HUES6 (cell line): ENCODE results near the gene SFXN4.
A peak's percentile ranks its signal among the peaks of the same experiment; 100 is the strongest.
"Not testable (repeated sequence)": the region's sequence is repeated elsewhere in the genome, so short reads cannot be mapped to it uniquely, and the experiment has no call there.

ENCODE experiments used
- H3K27ac ChIP-seq: 2 replicates; pipeline ENCODE4 v1.7.0; 2013; ENCODE audit warnings: low read depth, mild to moderate bottlenecking, low read length, inconsistent platforms
- H3K27me3 ChIP-seq: 2 replicates; pipeline ENCODE4 v1.6.1; 2013; ENCODE audit warnings: low read length; ENCODE audit not compliant: control insufficient read depth, insufficient read depth
- H3K36me3 ChIP-seq: 2 replicates; pipeline ENCODE4 v1.6.1; 2013; ENCODE audit warnings: low read length; ENCODE audit not compliant: control insufficient read depth, insufficient read depth
- H3K4me1 ChIP-seq: 2 replicates; pipeline ENCODE4 v1.6.1; 2013; ENCODE audit warnings: low read length; ENCODE audit not compliant: control insufficient read depth, insufficient read depth
- H3K4me3 ChIP-seq: 2 replicates; pipeline ENCODE4 v1.5.1; 2013; ENCODE audit warnings: low read depth, low read length
- H3K9ac ChIP-seq: one replicate; pipeline ENCODE4 v1.6.1; 2013; ENCODE audit warnings: mild to moderate bottlenecking, low read length
- H3K9me3 ChIP-seq: 2 replicates; pipeline ENCODE4 v1.6.1; 2013; ENCODE audit warnings: low read depth, low read length; ENCODE audit not compliant: control insufficient read depth, insufficient read depth

SFXN4 gene

DNA sequence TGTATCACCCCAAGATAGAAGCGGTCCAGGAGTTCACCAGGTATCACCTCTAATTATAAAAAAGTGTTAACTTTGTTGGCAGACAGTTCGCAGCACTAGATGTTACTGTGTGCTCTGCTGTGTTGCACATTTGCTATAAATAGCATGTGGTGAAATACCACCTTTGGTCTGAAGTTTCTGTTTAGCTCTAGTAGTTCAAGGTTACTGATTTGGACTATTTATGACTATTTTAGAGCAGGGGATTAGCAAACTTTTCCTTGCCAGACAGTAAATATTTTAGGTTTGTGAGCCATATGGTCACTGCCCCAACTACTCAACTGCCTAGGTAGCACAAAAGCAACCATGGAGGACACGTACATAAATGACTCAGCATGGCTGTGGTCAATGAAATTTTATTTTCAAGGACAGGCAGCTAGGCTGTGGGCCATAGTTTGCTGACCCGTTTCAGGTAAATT lies 45.1 kb downstream of the SFXN4 start:
- Histone ChIP-seq H3K27me3 (no peaks in the 10 kb centered on the region), H3K4me3 (no peak overlapping the region), H3K27ac (no peak overlapping the region), H3K36me3 (peaks cover 84% of the 10 kb centered on the region), H3K9me3 (no peaks in the 10 kb centered on the region), H3K9ac (no peak overlapping the region), H3K4me1 (no peaks in the 10 kb centered on the region)

DNA sequence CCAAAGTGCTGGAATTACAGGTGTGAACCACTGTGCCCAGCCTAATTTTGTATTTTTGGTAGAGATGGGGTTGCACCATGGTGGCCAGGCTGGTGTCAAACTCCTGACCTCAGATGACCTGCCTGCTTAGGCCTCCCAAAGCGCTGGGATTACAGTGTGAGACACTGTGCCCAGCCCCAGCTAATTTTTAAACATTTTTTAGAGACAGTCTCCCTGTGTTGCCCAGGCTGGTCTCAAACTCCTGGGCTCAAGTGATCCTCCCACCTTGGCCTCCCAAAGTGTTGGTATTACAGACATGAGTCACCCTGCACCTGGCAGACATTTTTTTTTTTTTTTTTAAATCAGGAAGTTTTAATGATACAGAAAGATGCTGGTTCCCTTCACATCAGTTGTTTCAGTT lies 46.1 kb downstream of the SFXN4 start:
- Histone ChIP-seq H3K9me3 (no peaks in the 10 kb centered on the region), H3K27me3 (no peaks in the 10 kb centered on the region), H3K36me3 (peaks cover 83% of the 10 kb centered on the region), H3K9ac (no peak overlapping the region), H3K4me1 (no peaks in the 10 kb centered on the region), H3K27ac (no peak overlapping the region), H3K4me3 (no peak overlapping the region)

DNA sequence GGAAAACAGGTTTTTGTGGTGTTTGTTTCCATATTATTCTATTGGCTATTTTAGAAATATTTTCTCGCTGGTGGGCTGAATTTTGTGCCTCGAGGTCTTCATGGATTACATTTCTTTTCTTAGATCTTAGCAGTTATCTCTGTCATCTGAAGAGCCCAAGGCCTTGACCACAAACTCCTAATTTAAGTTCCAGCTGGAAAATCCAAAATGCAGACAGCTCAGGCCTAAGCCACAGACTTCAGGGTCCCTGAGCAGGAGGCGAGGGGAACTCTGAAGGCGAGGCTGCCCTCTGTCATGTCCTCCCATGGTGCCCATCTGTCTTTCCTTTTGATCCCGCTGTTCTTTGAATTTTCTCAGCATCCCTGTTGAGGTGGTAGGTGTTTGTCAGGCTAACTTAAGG lies 47.3 kb downstream of the SFXN4 start:
- Histone ChIP-seq H3K36me3 (peaks cover 86% of the 10 kb centered on the region), H3K4me1 (no peaks in the 10 kb centered on the region), H3K27ac (no peak overlapping the region), H3K4me3 (no peak overlapping the region), H3K27me3 (no peaks in the 10 kb centered on the region), H3K9ac (no peak overlapping the region), H3K9me3 (no peaks in the 10 kb centered on the region)

GRCh38 chr10:119116326-119116951 lies 49.1 kb downstream of the SFXN4 start:
- Histone ChIP-seq H3K4me3 (no peak overlapping the region), H3K4me1 (no peaks in the 10 kb centered on the region), H3K36me3 (peaks cover 84% of the 10 kb centered on the region), H3K9ac (no peak overlapping the region), H3K9me3 (no peaks in the 10 kb centered on the region), H3K27me3 (no peaks in the 10 kb centered on the region), H3K27ac (no peak overlapping the region)

DNA sequence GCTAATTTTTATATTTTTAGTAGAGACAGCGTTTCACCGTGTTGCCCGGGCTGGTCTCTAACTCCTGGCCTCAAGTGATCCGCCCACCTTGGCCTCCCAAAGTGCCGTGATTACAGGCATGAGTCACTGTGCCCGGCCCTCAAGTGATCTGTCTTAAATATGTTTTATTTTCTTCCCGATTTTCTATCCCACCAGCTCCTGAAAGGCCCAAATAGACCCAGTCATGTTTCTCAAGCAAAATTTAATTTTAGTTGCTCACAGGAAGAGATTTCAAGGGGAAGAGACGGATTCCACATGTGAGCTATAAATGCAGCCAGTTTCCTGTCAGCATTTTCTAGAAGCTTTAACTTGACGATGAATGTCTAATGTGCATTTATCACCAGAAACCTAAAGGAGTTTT lies 49.6 kb downstream of the SFXN4 start:
- Histone ChIP-seq H3K27ac (no peak overlapping the region), H3K4me3 (no peak overlapping the region), H3K4me1 (no peaks in the 10 kb centered on the region), H3K27me3 (no peaks in the 10 kb centered on the region), H3K9me3 (no peaks in the 10 kb centered on the region), H3K9ac (no peak overlapping the region), H3K36me3 (peaks cover 85% of the 10 kb centered on the region)

DNA sequence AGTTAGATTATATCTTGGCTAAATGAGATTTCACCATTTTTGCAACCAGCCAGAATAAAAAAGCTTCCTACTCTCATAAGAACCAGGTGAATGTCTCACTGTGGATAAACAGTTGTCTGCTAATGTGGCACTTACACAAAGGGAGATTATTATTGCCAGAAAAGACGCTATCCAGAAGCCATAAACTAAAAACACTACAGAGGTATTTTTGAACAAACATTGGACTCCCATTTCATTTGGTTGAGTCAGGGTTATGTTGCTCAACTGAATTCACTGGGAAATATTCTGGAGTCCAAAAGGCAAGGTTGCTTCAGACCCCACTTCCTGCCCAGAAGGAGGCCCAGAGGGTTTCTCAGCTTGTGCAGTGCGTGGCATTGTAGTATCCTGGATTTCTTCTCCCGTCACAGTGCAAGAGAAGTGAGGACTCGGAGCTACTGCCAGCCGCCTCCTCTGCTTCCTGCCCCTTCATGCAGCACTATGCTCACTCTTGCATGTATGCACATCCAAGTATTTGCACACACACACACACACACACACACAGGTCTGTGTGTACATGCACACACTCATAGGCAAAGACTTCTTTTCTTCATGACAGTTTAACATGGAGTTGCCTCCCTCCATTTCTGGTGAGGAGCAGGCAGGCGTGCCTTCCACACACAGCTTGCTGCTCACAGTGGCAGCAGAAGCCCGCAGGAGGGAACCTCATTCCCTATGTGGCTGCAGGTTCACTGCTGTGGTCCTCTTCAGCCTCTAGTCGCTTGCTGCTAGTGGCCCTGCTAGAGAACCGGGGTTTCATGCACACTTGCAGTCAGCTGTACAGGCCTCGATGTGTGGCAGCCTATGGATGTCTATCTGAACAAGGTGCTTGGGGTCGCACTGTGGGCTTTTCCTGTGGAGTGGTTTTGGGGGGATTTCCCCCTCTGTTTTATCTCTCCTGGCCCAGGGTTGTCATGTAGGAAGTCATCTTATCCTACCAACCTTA lies 51.5 kb downstream of the SFXN4 start:
- Histone ChIP-seq H3K4me3 (no peak overlapping the region), H3K27me3 (no peaks in the 10 kb centered on the region), H3K9me3 (no peaks in the 10 kb centered on the region), H3K9ac (no peak overlapping the region), H3K4me1 (no peaks in the 10 kb centered on the region), H3K36me3 (peaks cover 85% of the 10 kb centered on the region), H3K27ac (no peak overlapping the region)

- Histone ChIP-seq H3K4me3 (no peak overlapping the region), H3K27ac (no peak overlapping the region), H3K36me3 (peaks cover 80% of the 10 kb centered on the region), H3K9me3 (no peaks in the 10 kb centered on the region), H3K9ac (no peak overlapping the region), H3K27me3 (no peaks in the 10 kb centered on the region), H3K4me1 (no peaks in the 10 kb centered on the region)
Measured at GRCh38 chr10:119112056-119112455, 53.5 kb downstream of the SFXN4 start.

DNA sequence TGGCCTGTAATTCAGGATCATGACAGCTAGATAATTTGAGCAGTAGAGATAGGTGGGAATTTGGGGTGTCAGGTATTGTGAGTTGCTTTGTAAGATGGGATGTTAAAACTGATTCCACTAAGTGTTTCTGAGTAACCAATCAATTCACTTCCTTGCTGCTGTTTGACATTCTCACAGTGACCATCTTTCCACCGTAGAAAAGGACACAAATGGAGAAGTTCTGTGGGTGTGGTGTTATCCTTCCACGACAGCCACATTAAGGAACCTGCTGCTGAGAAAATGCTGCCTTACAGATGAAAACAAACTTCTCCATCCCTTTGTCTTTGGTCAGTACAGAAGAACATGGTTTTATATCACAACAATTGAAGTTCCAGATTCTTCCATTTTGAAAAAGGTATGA lies 57.7 kb downstream of the SFXN4 start:
- not testable (repeated sequence) for H3K4me3 ChIP-seq, H3K4me1 ChIP-seq, H3K27ac ChIP-seq, H3K27me3 ChIP-seq, H3K9ac ChIP-seq, H3K9me3 ChIP-seq
- peaks cover 47% of the 10 kb centered on the region for H3K36me3 ChIP-seq

GRCh38 chr10:119107106-119107505 lies 58.4 kb downstream of the SFXN4 start:
- not testable (repeated sequence) for H3K27ac ChIP-seq, H3K4me1 ChIP-seq, H3K9ac ChIP-seq, H3K4me3 ChIP-seq, H3K9me3 ChIP-seq, H3K27me3 ChIP-seq
- peaks cover 41% of the 10 kb centered on the region for H3K36me3 ChIP-seq

- H3K27ac ChIP-seq, H3K4me3 ChIP-seq, H3K4me1 ChIP-seq, H3K9me3 ChIP-seq, H3K9ac ChIP-seq, H3K27me3 ChIP-seq: not testable (repeated sequence)
- peaks cover 30% of the 10 kb centered on the region for H3K36me3 ChIP-seq
Measured at GRCh38 chr10:119105899-119106298, 59.6 kb downstream of the SFXN4 start.

DNA sequence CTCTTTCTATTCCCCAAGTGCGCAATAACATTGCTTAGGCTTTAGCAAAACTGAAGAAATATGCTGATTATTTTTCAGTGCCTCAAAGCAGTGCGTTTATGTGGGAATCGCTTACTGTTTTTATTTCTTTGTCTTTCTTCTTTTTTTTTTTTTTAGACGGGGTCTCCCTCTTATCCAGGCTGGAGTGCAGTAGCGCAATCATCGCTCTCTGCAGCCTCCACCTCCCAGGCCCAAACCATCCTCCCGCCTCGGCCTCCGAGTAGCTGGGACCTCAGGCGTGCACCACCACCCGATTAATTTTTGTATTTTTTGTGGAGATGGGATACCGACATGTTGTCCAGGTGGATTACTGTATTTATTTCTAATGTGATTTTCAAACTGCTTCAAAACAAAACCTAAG lies 60.4 kb downstream of the SFXN4 start:
- Histone ChIP-seq H3K9ac (no peak overlapping the region), H3K27ac (no peak overlapping the region), H3K4me1 (peaks cover 3% of the 10 kb centered on the region)

More for the DNA sequence above, 60.4 kb downstream of the SFXN4 start:
- H3K36me3 ChIP-seq, result peaks cover 22% of the 10 kb centered on the region
- peak overlapping the region; percentile 77 for H3K4me3 ChIP-seq
- no peaks in the 10 kb centered on the region for H3K9me3 ChIP-seq
- H3K27me3 ChIP-seq, result no peaks in the 10 kb centered on the region
